GM23338 (cell line): ENCODE measurements around the gene NGDN. TPM values are rescaled to one million over a fixed set of nuclear protein-coding genes. Genes with fewer than 3 reads are reported as not detected.

Source experiments
- ATAC-seq: fragments of 200-7000 bp; cut with Tn5 transposase; 3 replicates; pipeline ENCODE4 v1.9.1; 2020
- DNase-seq: peaks from one replicate; pipeline ENCODE4 v3.0.0-alpha.2; 2015; ENCODE audit warnings: low spot score
- H2AFZ ChIP-seq: fragments of 200-600 bp; sonication (generic); 2 replicates; pipeline ENCODE4 v1.8.0; 2016; ENCODE audit warnings: antibody characterized with exemption, mild to moderate bottlenecking, moderate library complexity
- H3F3A ChIP-seq: fragments of 200-600 bp; sonication (generic); replicated peaks from 2 replicates; pipeline ENCODE4 v1.8.0; 2017; ENCODE audit warnings: antibody characterized with exemption, mixed run types, low read depth
- H3K27ac ChIP-seq: fragments of 200-600 bp; sonication (generic); 2 replicates; pipeline ENCODE4 v1.6.1; 2016; ENCODE audit warnings: low read depth
- H3K27me3 ChIP-seq: fragments of 200-600 bp; sonication (generic); 2 replicates; pipeline ENCODE4 v1.8.0; 2016; ENCODE audit warnings: mild to moderate bottlenecking, mixed run types, moderate library complexity; ENCODE audit not compliant: insufficient read depth
- H3K36me3 ChIP-seq: fragments of 200-600 bp; sonication (generic); 2 replicates; pipeline ENCODE4 v1.8.0; 2016; ENCODE audit warnings: mild to moderate bottlenecking; ENCODE audit not compliant: insufficient read depth
- H3K4me1 ChIP-seq: fragments of 200-600 bp; sonication (generic); 2 replicates; pipeline ENCODE4 v1.8.0; 2016; ENCODE audit warnings: mild to moderate bottlenecking, moderate library complexity; ENCODE audit not compliant: insufficient read depth
- H3K4me2 ChIP-seq: fragments of 200-600 bp; sonication (generic); 2 replicates; pipeline ENCODE4 v1.7.1; 2017; ENCODE audit warnings: mixed run types
- H3K4me3 ChIP-seq: fragments of 200-600 bp; sonication (generic); 2 replicates; pipeline ENCODE4 v1.6.1; 2016; ENCODE audit warnings: mixed run types
- H3K79me2 ChIP-seq: fragments of 200-600 bp; sonication (generic); replicated peaks from 2 replicates; pipeline ENCODE4 v1.8.0; 2017; ENCODE audit warnings: mild to moderate bottlenecking; ENCODE audit not compliant: insufficient read depth
- H3K9me2 ChIP-seq: fragments of 200-600 bp; sonication (generic); 2 replicates; pipeline ENCODE4 v1.8.0; 2017; ENCODE audit not compliant: insufficient read depth
- H4K20me1 ChIP-seq: fragments of 200-600 bp; sonication (generic); replicated peaks from 2 replicates; pipeline ENCODE4 v1.8.0; 2017; ENCODE audit warnings: mild to moderate bottlenecking; ENCODE audit not compliant: insufficient read depth
- H3K27ac Mint-ChIP-seq: 2 replicates; pipeline ENCODE4 v1.8.0; 2020; ENCODE audit warnings: inconsistent platforms, mild to moderate bottlenecking, moderate library complexity, mixed read lengths
- H3K27me3 Mint-ChIP-seq: 3 replicates; pipeline ENCODE4 v1.8.0; 2022; ENCODE audit warnings: low read depth, mild to moderate bottlenecking, moderate library complexity, mixed read lengths, inconsistent platforms; ENCODE audit not compliant: insufficient read depth, poor library complexity
- H3K36me3 Mint-ChIP-seq: 3 replicates; pipeline ENCODE4 v1.8.0; 2021; ENCODE audit warnings: low read depth, mild to moderate bottlenecking, inconsistent platforms, moderate library complexity, mixed read lengths
- H3K4me1 Mint-ChIP-seq: 3 replicates; pipeline ENCODE4 v1.8.0; 2020; ENCODE audit warnings: mild to moderate bottlenecking, inconsistent platforms, mixed read lengths
- H3K4me3 Mint-ChIP-seq: 3 replicates; pipeline ENCODE4 v1.8.0; 2021; ENCODE audit warnings: moderate library complexity, mild to moderate bottlenecking, inconsistent platforms, mixed read lengths
- H3K9me3 Mint-ChIP-seq: 3 replicates; pipeline ENCODE4 v1.8.0; 2020; ENCODE audit warnings: moderate library complexity, mild to moderate bottlenecking, inconsistent platforms, mixed read lengths
- CREB1 ChIP-seq: fragments of 250-450 bp; sonication (Bioruptor Pico); IDR thresholded peaks from 2 replicates; pipeline ENCODE4 v1.5.0; 2020; ENCODE audit warnings: low read depth, mild to moderate bottlenecking, moderate library complexity
- CTCF ChIP-seq, 2 experiments: fragments of 200-600 bp in 1 of 2; sonication (generic) in 1 of 2; conservative IDR thresholded peaks; 2 replicates each; pipeline versions ENCODE4 v1.5.1 to v1.6.1; 2016 to 2017; ENCODE audit warnings: antibody characterized with exemption in 2 of 2, low read depth in 2 of 2, mild to moderate bottlenecking in 2 of 2, moderate library complexity in 1 of 2
- ETS1 ChIP-seq: IDR thresholded peaks from 2 replicates; pipeline ENCODE4 v1.6.1; 2016; ENCODE audit warnings: antibody characterized with exemption
- EZH2 ChIP-seq: fragments of 200-600 bp; sonication (generic); IDR thresholded peaks from one replicate; pipeline ENCODE4 v1.8.0; 2017; ENCODE audit warnings: antibody characterized with exemption, mild to moderate bottlenecking, low read depth; ENCODE audit not compliant: unreplicated experiment
- EZH2phosphoT487 ChIP-seq: fragments of 200-600 bp; sonication (generic); IDR thresholded peaks from one replicate; pipeline ENCODE4 v1.8.1; 2018; ENCODE audit warnings: antibody characterized with exemption; ENCODE audit not compliant: unreplicated experiment
- JUNB ChIP-seq: IDR thresholded peaks from one replicate; pipeline ENCODE4 v1.6.1; 2016; ENCODE audit warnings: antibody characterized with exemption; ENCODE audit not compliant: unreplicated experiment
- NANOG ChIP-seq: IDR thresholded peaks from 2 replicates; pipeline ENCODE4 v1.6.1; 2016; ENCODE audit warnings: antibody characterized with exemption, borderline replicate concordance
- POLR2AphosphoS5 ChIP-seq: IDR thresholded peaks from 2 replicates; pipeline ENCODE4 v1.6.1; 2016; ENCODE audit warnings: antibody characterized with exemption, low read depth
- STAT1 ChIP-seq: IDR thresholded peaks from one replicate; pipeline ENCODE4 v1.6.1; 2016; ENCODE audit warnings: antibody characterized with exemption; ENCODE audit not compliant: unreplicated experiment
- ZNF114 ChIP-seq: fragments of 250-450 bp; sonication (Bioruptor Pico); IDR thresholded peaks from 2 replicates; pipeline ENCODE4 v1.5.0; 2020; ENCODE audit warnings: mild to moderate bottlenecking, moderate library complexity
- ZNF331 ChIP-seq: fragments of 250-450 bp; sonication (Bioruptor Pico); IDR thresholded peaks from 2 replicates; pipeline ENCODE4 v1.5.0; 2020; ENCODE audit warnings: low read depth, mild to moderate bottlenecking, moderate library complexity
- ZNF462 ChIP-seq: fragments of 250-450 bp; sonication (Bioruptor Pico); IDR thresholded peaks from 2 replicates; pipeline ENCODE4 v1.5.0; 2020; ENCODE audit warnings: mild to moderate bottlenecking, moderate library complexity
- polyA plus RNA-seq: library from polyadenylated mRNA; unstranded; fragments of >200 nt; fragmentation: Nextera tagmentation; extraction: Ambion mirVana; gene quantifications from 2 replicates; pipeline ENCODE4 v1.2.1, GENCODE V29; 2016
- total RNA-seq: library from RNA; depleted of rRNA; stranded (reverse); fragments of >200 nt; shearing (Covaris generic); gene quantifications from 2 replicates; pipeline ENCODE4 v1.2.3, GENCODE V29; 2014
- TF ChIP-seq, protein P1 (sequence below): IDR thresholded peaks from one replicate; pipeline ENCODE4 v1.6.1; 2018; ENCODE audit warnings: antibody characterized with exemption; ENCODE audit not compliant: unreplicated experiment

Gene NGDN
- total and polyA plus RNA-seq, 2 experiments from 2014 or later, result 48.6 to 90.8 TPM

- Histone ChIP-seq H4K20me1 (no peaks in the 10 kb centered on the region), H3K4me1 (peaks cover 12% of the 10 kb centered on the region; the same call in 1 of the 2 replicates), H3K27ac (no peak overlapping the region), H3K9me2 (no peaks in the 10 kb centered on the region), H3K4me2 (no peak overlapping the region), H3K27me3 (no peaks in the 10 kb centered on the region), H3K4me3 (no peak overlapping the region), H3F3A (no peaks in the 10 kb centered on the region), H3K79me2 (no peaks in the 10 kb centered on the region), H3K36me3 (no peaks in the 10 kb centered on the region), H2AFZ (no peak overlapping the region)
- DNase-seq (no peak), ATAC-seq (no peak)
- TF ChIP-seq JUNB, result no peak
- TF ChIP-seq, protein P1, sequence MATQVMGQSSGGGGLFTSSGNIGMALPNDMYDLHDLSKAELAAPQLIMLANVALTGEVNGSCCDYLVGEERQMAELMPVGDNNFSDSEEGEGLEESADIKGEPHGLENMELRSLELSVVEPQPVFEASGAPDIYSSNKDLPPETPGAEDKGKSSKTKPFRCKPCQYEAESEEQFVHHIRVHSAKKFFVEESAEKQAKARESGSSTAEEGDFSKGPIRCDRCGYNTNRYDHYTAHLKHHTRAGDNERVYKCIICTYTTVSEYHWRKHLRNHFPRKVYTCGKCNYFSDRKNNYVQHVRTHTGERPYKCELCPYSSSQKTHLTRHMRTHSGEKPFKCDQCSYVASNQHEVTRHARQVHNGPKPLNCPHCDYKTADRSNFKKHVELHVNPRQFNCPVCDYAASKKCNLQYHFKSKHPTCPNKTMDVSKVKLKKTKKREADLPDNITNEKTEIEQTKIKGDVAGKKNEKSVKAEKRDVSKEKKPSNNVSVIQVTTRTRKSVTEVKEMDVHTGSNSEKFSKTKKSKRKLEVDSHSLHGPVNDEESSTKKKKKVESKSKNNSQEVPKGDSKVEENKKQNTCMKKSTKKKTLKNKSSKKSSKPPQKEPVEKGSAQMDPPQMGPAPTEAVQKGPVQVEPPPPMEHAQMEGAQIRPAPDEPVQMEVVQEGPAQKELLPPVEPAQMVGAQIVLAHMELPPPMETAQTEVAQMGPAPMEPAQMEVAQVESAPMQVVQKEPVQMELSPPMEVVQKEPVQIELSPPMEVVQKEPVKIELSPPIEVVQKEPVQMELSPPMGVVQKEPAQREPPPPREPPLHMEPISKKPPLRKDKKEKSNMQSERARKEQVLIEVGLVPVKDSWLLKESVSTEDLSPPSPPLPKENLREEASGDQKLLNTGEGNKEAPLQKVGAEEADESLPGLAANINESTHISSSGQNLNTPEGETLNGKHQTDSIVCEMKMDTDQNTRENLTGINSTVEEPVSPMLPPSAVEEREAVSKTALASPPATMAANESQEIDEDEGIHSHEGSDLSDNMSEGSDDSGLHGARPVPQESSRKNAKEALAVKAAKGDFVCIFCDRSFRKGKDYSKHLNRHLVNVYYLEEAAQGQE, result no peak
- no peak for TF ChIP-seq EZH2phosphoT487
- TF ChIP-seq STAT1, result no peak
- TF ChIP-seq ZNF114 (CRISPR knock-in tag), result no peak
- TF ChIP-seq POLR2AphosphoS5, result no peak
- no peak for TF ChIP-seq CTCF (conservative IDR thresholded peaks at IDR 0.05; ENCODE audit: low read depth in 2 of 2)
- no peak for TF ChIP-seq ETS1
- TF ChIP-seq CREB1 (CRISPR knock-in tag), result no peak
- no peak for TF ChIP-seq NANOG
- TF ChIP-seq ZNF462 (CRISPR knock-in tag), result no peak
- TF ChIP-seq ZNF331 (CRISPR knock-in tag), result no peak
- no peak for TF ChIP-seq EZH2
- Mint-ChIP-seq H3K4me3 (no peak overlapping the region), H3K36me3 (no peaks in the 10 kb centered on the region), H3K4me1 (peaks cover 14% of the 10 kb centered on the region), H3K27ac (no peak overlapping the region), H3K27me3 (peaks cover 8% of the 10 kb centered on the region), H3K9me3 (no peaks in the 10 kb centered on the region)
Measured at GRCh38 chr14:23452237-23452636, 17.3 kb upstream of the NGDN start.
